HCT116 (cell line): ENCODE data around the gene ILDR2. TPM values are rescaled to one million over a fixed set of nuclear protein-coding genes. Genes with fewer than 3 reads are reported as not detected.

Source experiments
- ATAC-seq: fragments of 200-7000 bp; cut with Tn5 transposase; 2 replicates; pipeline ENCODE4 v1.9.1; 2020; ENCODE audit warnings: mild to moderate bottlenecking, moderate library complexity
- Bru-seq: library from RNA; stranded (reverse); fragments of 400-500 nt; gene quantifications from one replicate; lab custom pipeline; 2021; lab: Mats Ljungman, UMichigan
- BruChase-seq, 2 experiments: library from RNA; stranded (reverse); fragments of 400-500 nt; gene quantifications; one replicate each; lab custom pipeline; 2021; lab: Mats Ljungman, UMichigan
- BruUV-seq: library from RNA; stranded (reverse); fragments of 400-500 nt; replicated peaks from 2 replicates; lab custom pipeline; 2021; lab: Mats Ljungman, UMichigan
- CTCF ChIA-PET: fragments of 300-600 bp; sonication (Branson Sonifier 250); formaldehyde crosslinking; loops from one replicate; lab custom pipeline; 2021; ENCODE audit warnings: antibody characterized with exemption; lab: Charles Lee
- POLR2A ChIA-PET: fragments of 300-600, 350-600 bp; sonication (Branson Sonifier 250); formaldehyde crosslinking; loops from one replicate; lab custom pipeline; 2021; ENCODE audit warnings: antibody characterized with exemption; lab: Charles Lee
- RAD21 ChIA-PET, 2 experiments: fragments of 300-600 bp; sonication (Branson Sonifier 250); formaldehyde crosslinking; loops; one replicate each; lab custom pipeline; 2023; ENCODE audit warnings: low total read pairs in 2 of 2; ENCODE audit not compliant: uncharacterized antibody in 2 of 2, unreplicated experiment in 2 of 2, low non-redundant PET in 1 of 2; lab: Charles Lee
- DNase-seq: peaks from one replicate; pipeline ENCODE4 v3.0.0-alpha.2; 2010; ENCODE audit warnings: low read depth, low spot score
- H2AFZ ChIP-seq: fragments of 200-600 bp; shearing (Covaris generic), sonication (generic); 2 replicates; pipeline ENCODE4 v1.6.1; 2017; ENCODE audit warnings: low read depth, mixed run types, mixed read lengths, antibody characterized with exemption, low read length; ENCODE audit not compliant: poor library complexity, severe bottlenecking
- H3K27ac ChIP-seq: 2 replicates; pipeline ENCODE4 v1.5.1; 2012; ENCODE audit warnings: low read depth, low read length
- H3K27me3 ChIP-seq: fragments of 200-600 bp; sonication (generic); 2 replicates; pipeline ENCODE4 v1.6.1; 2016; ENCODE audit warnings: mixed run types, low read length, mixed read lengths; ENCODE audit not compliant: insufficient read depth
- H3K36me3 ChIP-seq, 2 experiments: fragments of 200-500 bp in 1 of 2; fragments of 200-600 bp in 1 of 2; sonication (Bioruptor generic) in 1 of 2; sonication (generic) in 1 of 2; 2 replicates each; pipeline versions ENCODE4 v1.5.1 to v1.6.1; 2014 to 2016; ENCODE audit warnings: low read length in 2 of 2, inconsistent platforms in 1 of 2, mixed read lengths in 1 of 2, mixed run types in 1 of 2; ENCODE audit not compliant: insufficient read depth in 2 of 2, control insufficient read depth in 1 of 2
- H3K4me1 ChIP-seq, 2 experiments: fragments of 200-600 bp in 1 of 2; sonication (generic) in 1 of 2; 2 replicates each; pipeline versions ENCODE4 v1.5.1 to v1.6.1; 2012 to 2017; ENCODE audit warnings: low read length in 2 of 2, inconsistent platforms in 1 of 2, mild to moderate bottlenecking in 1 of 2, mixed read lengths in 1 of 2, mixed run types in 1 of 2, moderate library complexity in 1 of 2; ENCODE audit not compliant: insufficient read depth in 2 of 2, control insufficient read depth in 1 of 2
- H3K4me2 ChIP-seq: fragments of 200-600 bp; sonication (generic); 2 replicates; pipeline ENCODE4 v1.6.1; 2017; ENCODE audit warnings: mixed run types, low read length, mixed read lengths
- H3K4me3 ChIP-seq, 2 experiments: fragments of 200-600 bp in 1 of 2; sonication (generic) in 1 of 2; replicated peaks in 1 of 2; 2 replicates each; pipeline ENCODE4 v1.5.1; 2011 to 2016; ENCODE audit warnings: low read length in 2 of 2, control low read depth in 1 of 2, low read depth in 1 of 2, mild to moderate bottlenecking in 1 of 2, mixed read lengths in 1 of 2, mixed run types in 1 of 2
- H3K79me2 ChIP-seq: fragments of 200-600 bp; sonication (generic); 2 replicates; pipeline ENCODE4 v1.6.1; 2017; ENCODE audit warnings: mild to moderate bottlenecking, mixed run types, low read length, moderate library complexity, mixed read lengths; ENCODE audit not compliant: insufficient read depth
- H3K9ac ChIP-seq: fragments of 200-600 bp; sonication (generic); 2 replicates; pipeline ENCODE4 v1.6.1; 2016; ENCODE audit warnings: low read length, mixed read lengths
- H3K9me2 ChIP-seq: fragments of 200-600 bp; sonication (generic), shearing (Covaris generic); 2 replicates; pipeline ENCODE4 v1.6.1; 2017; ENCODE audit warnings: mixed run types, mild to moderate bottlenecking, moderate library complexity; ENCODE audit not compliant: insufficient read depth
- H3K9me3 ChIP-seq, 2 experiments: fragments of 200-500 bp in 1 of 2; fragments of 200-600 bp in 1 of 2; sonication (Bioruptor generic) in 1 of 2; sonication (generic) in 1 of 2; 2 replicates each; pipeline ENCODE4 v1.6.1; 2014 to 2017; ENCODE audit warnings: low read length in 2 of 2, mixed read lengths in 2 of 2, inconsistent platforms in 1 of 2, low read depth in 1 of 2, mild to moderate bottlenecking in 1 of 2, mixed run types in 1 of 2, moderate library complexity in 1 of 2; ENCODE audit not compliant: control insufficient read depth in 1 of 2, insufficient read depth in 1 of 2
- H4K20me1 ChIP-seq: fragments of 200-600 bp; sonication (generic), shearing (Covaris generic); 2 replicates; pipeline ENCODE4 v1.6.1; 2017; ENCODE audit warnings: mixed run types, mild to moderate bottlenecking, moderate library complexity; ENCODE audit not compliant: insufficient read depth
- CBX3 ChIP-seq: IDR thresholded peaks from 2 replicates; pipeline ENCODE4 v1.6.1; 2012; ENCODE audit warnings: low read depth
- CEBPB ChIP-seq: IDR thresholded peaks from 2 replicates; pipeline ENCODE4 v1.6.1; 2012; ENCODE audit warnings: low read depth
- EGR1 ChIP-seq: IDR thresholded peaks from 2 replicates; pipeline ENCODE4 v1.6.1; 2012; ENCODE audit warnings: low read depth
- ELF1 ChIP-seq: IDR thresholded peaks from 2 replicates; pipeline ENCODE4 v1.6.1; 2012; ENCODE audit warnings: low read depth, borderline replicate concordance
- MAX ChIP-seq: IDR thresholded peaks from 2 replicates; pipeline ENCODE4 v1.6.1; 2012
- POLR2A ChIP-seq: IDR thresholded peaks from 2 replicates; pipeline ENCODE4 v1.7.0; 2011; ENCODE audit warnings: borderline replicate concordance; ENCODE audit not compliant: insufficient read depth, insufficient read length; ENCODE audit errors: extremely low read depth
- POLR2AphosphoS5 ChIP-seq: IDR thresholded peaks from 2 replicates; pipeline ENCODE4 v1.6.1; 2011; ENCODE audit warnings: mild to moderate bottlenecking, low read depth, low read length, moderate library complexity
- REST ChIP-seq: IDR thresholded peaks from 2 replicates; pipeline ENCODE4 v1.6.1; 2012; ENCODE audit warnings: low read depth
- SRF ChIP-seq: IDR thresholded peaks from 2 replicates; pipeline ENCODE4 v1.6.1; 2012; ENCODE audit warnings: low read depth
- YY1 ChIP-seq: IDR thresholded peaks from 2 replicates; pipeline ENCODE4 v1.6.1; 2011; ENCODE audit warnings: low read length, low read depth, moderate library complexity, mild to moderate bottlenecking; ENCODE audit not compliant: insufficient replicate concordance; ENCODE audit errors: extremely low read depth
- ZFX ChIP-seq: fragments of 450-650 bp; IDR thresholded peaks from 2 replicates; pipeline ENCODE4 v1.6.1; 2017
- ZNF274 ChIP-seq: fragments of 200-500 bp; sonication (Bioruptor generic); IDR thresholded peaks from 2 replicates; pipeline ENCODE4 v1.6.1; 2014; ENCODE audit warnings: mild to moderate bottlenecking, low read depth, low read length, inconsistent platforms
- intact Hi-C: fragments of 100-400 bp; cut with micrococcal nuclease; formaldehyde crosslinking; loops from 2 replicates; pipeline ENCODE4 v1.10.0; 2022
- long read RNA-seq: library from polyadenylated mRNA; unstranded; transcript quantifications from one replicate; pipeline ENCODE4 v2.0.0, GENCODE V29; 2021; ENCODE audit not compliant: unreplicated experiment
- polyA plus RNA-seq: library from polyadenylated mRNA; unstranded; fragments of >200 nt; gene quantifications from 2 replicates; pipeline ENCODE4 v1.2.1, GENCODE V29; 2012; ENCODE audit warnings: missing spikeins
- total RNA-seq: library from RNA; stranded (reverse); gene quantifications from one replicate; pipeline ENCODE4 v1.2.1, GENCODE V29; 2021; ENCODE audit not compliant: unreplicated experiment
- TF ChIP-seq, protein P1 (sequence below): IDR thresholded peaks from 2 replicates; pipeline ENCODE4 v1.6.1; 2012

The ILDR2 gene, protein sequence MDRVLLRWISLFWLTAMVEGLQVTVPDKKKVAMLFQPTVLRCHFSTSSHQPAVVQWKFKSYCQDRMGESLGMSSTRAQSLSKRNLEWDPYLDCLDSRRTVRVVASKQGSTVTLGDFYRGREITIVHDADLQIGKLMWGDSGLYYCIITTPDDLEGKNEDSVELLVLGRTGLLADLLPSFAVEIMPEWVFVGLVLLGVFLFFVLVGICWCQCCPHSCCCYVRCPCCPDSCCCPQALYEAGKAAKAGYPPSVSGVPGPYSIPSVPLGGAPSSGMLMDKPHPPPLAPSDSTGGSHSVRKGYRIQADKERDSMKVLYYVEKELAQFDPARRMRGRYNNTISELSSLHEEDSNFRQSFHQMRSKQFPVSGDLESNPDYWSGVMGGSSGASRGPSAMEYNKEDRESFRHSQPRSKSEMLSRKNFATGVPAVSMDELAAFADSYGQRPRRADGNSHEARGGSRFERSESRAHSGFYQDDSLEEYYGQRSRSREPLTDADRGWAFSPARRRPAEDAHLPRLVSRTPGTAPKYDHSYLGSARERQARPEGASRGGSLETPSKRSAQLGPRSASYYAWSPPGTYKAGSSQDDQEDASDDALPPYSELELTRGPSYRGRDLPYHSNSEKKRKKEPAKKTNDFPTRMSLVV
- 2.4 TPM for total RNA-seq
- 0.29 and 0.38 TPM in 2 replicates for polyA plus RNA-seq
- percentile 20 among the genes with signal in this experiment for Bru-seq, nascent RNA
- BruChase-seq, experiment 1, labeled RNA remaining after a 6-hour chase: percentile 27 among the genes with signal in this experiment
- BruChase-seq, experiment 2, labeled RNA remaining after a 2-hour chase: percentile 24 among the genes with signal in this experiment
- long read RNA-seq, partial matches to known transcripts: 1 of 3 reads
- long read RNA-seq, other reads (novel, unspliced or antisense): 2 of 3 reads

- H2AFZ ChIP-seq: peak within 1 kb of the TSS; percentile 85
- ATAC-seq (peak; percentile 87), DNase-seq (peak; percentile 8)
- H3K79me2 ChIP-seq: no peaks in the 10 kb centered on the region
- H3K36me3 ChIP-seq: no peaks in the 10 kb centered on the region
- TF ChIP-seq EGR1 (no peak), MAX (0 out of 2 replicates have a peak, but pooled peaks have one; percentile 35)
- peaks cover 4 to 7% of the 10 kb centered on the region in 2 experiments; a peak in 2 of 4 replicates for H3K4me1 ChIP-seq
- CTCF ChIA-PET: no interaction called here
- peaks cover 66% of the 10 kb centered on the region for H3K27me3 ChIP-seq
- H3K4me3 ChIP-seq: peak within 1 kb of the TSS; percentile 43 to 60
- no TSS peak for BruUV-seq
- no peaks in the 10 kb centered on the region for H3K9me3 ChIP-seq
- H4K20me1 ChIP-seq: no peaks in the 10 kb centered on the region
- peak within 1 kb of the TSS; percentile 29; the same call in 1 of the 2 replicates for H3K9ac ChIP-seq
- POLR2A ChIA-PET: no interaction called here
- intact Hi-C loops: no loop called here
- RAD21 ChIA-PET: no interaction called here
- H3K4me2 ChIP-seq: peak within 1 kb of the TSS; percentile 90
- no peaks in the 10 kb centered on the region for H3K9me2 ChIP-seq
- H3K27ac ChIP-seq: no peak within 1 kb of the TSS; the same call in 1 of the 2 replicates
These were observed at the start of gene ILDR2 for GRCh38 chr1:166975361-166976129. ILDR2 (minus strand) TSS chr1:166975540; CDS start chr1:166975268, 272 bp downstream.

GRCh38 chr1:167022384-167022783, 47.0 kb upstream of the ILDR2 start:
- no peaks in the 10 kb centered on the region for H3K9me3 ChIP-seq
- no peak overlapping the region for H2AFZ ChIP-seq
- H3K4me1 ChIP-seq: no peaks in the 10 kb centered on the region
- H3K36me3 ChIP-seq: no peaks in the 10 kb centered on the region
- ATAC-seq: no peak
- ChIA-PET RAD21 (no interaction called here), POLR2A (no interaction called here), CTCF (no interaction called here)
- DNase-seq: no peak
- intact Hi-C loops: no loop called here
- H3K27me3 ChIP-seq: no peaks in the 10 kb centered on the region
- no peak overlapping the region for H3K27ac ChIP-seq
- no peaks in the 10 kb centered on the region for H3K79me2 ChIP-seq
- no peak overlapping the region for H3K4me3 ChIP-seq
- no peaks in the 10 kb centered on the region for H3K9me2 ChIP-seq
- H3K4me2 ChIP-seq: no peak overlapping the region
- no peaks in the 10 kb centered on the region for H4K20me1 ChIP-seq
- no TSS peak for BruUV-seq
- H3K9ac ChIP-seq: no peak overlapping the region
- no peak for TF ChIP-seq CEBPB
- no peak for TF ChIP-seq CBX3
- no peak for TF ChIP-seq POLR2AphosphoS5
- no peak for TF ChIP-seq ZFX
- TF ChIP-seq SRF: no peak
- no peak for TF ChIP-seq REST
- TF ChIP-seq, protein P1, sequence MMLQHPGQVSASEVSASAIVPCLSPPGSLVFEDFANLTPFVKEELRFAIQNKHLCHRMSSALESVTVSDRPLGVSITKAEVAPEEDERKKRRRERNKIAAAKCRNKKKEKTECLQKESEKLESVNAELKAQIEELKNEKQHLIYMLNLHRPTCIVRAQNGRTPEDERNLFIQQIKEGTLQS: no peak
- no peak for TF ChIP-seq ELF1
- no peak for TF ChIP-seq ZNF274
- no peak for TF ChIP-seq YY1
- no peak for TF ChIP-seq POLR2A
